ENCODE measurements around the gene SMAD3.

Gene SMAD3

GRCh38 chr15:67036775-67037555 lies 28.4 kb upstream of the SMAD3 start:
- DNase-seq, result no peak

GRCh38 chr15:67037694-67038093 lies 27.7 kb upstream of the SMAD3 start:
- DNase-seq, result no peak

GRCh38 chr15:67038736-67039135 lies 26.7 kb upstream of the SMAD3 start:
- DNase-seq, result peak in 1 of 6 experiments; percentile 6

GRCh38 chr15:67039384-67040075 lies 25.9 kb upstream of the SMAD3 start:
- peak in 1 of 6 experiments; percentile 4 for DNase-seq

- no peak for DNase-seq
These were observed 25.1 kb upstream of the SMAD3 start for GRCh38 chr15:67040277-67040676.

GRCh38 chr15:67042551-67043142 lies 22.8 kb upstream of the SMAD3 start:
- no peak for DNase-seq

GRCh38 chr15:67043939-67044771 lies 21.2 kb upstream of the SMAD3 start:
- DNase-seq, result no peak

GRCh38 chr15:67047149-67047661 lies 18.2 kb upstream of the SMAD3 start:
- no peak for DNase-seq

- no peak for DNase-seq
These were observed 16.8 kb upstream of the SMAD3 start for GRCh38 chr15:67048281-67049279.

GRCh38 chr15:67049351-67050044 lies 15.9 kb upstream of the SMAD3 start:
- no peak for DNase-seq

GRCh38 chr15:67050062-67050461 lies 15.3 kb upstream of the SMAD3 start:
- DNase-seq, result no peak

GRCh38 chr15:67050522-67051087 lies 14.8 kb upstream of the SMAD3 start:
- DNase-seq, result no peak

- DNase-seq, result no peak
These were observed 14.0 kb upstream of the SMAD3 start for GRCh38 chr15:67051088-67052045.

GRCh38 chr15:67054676-67055075 lies 10.7 kb upstream of the SMAD3 start:
- DNase-seq, result no peak

- no peak for DNase-seq
These were observed 6.3 kb upstream of the SMAD3 start for GRCh38 chr15:67059127-67059553.

- no peak for DNase-seq
These were observed 3.5 kb upstream of the SMAD3 start for GRCh38 chr15:67061811-67062368.

GRCh38 chr15:67062369-67062985 lies 2.9 kb upstream of the SMAD3 start:
- DNase-seq, result no peak

Measured in stimulated activated naive CD4-positive, alpha-beta T cell (primary cell).